Measurements from ENCODE around the gene PCBP3. TPM values are rescaled to one million over a fixed set of nuclear protein-coding genes. Genes with fewer than 3 reads are reported as not detected.

The PCBP3 gene
- total RNA-seq, 1 experiment from 2014 or later, result 10.9 TPM

DNA sequence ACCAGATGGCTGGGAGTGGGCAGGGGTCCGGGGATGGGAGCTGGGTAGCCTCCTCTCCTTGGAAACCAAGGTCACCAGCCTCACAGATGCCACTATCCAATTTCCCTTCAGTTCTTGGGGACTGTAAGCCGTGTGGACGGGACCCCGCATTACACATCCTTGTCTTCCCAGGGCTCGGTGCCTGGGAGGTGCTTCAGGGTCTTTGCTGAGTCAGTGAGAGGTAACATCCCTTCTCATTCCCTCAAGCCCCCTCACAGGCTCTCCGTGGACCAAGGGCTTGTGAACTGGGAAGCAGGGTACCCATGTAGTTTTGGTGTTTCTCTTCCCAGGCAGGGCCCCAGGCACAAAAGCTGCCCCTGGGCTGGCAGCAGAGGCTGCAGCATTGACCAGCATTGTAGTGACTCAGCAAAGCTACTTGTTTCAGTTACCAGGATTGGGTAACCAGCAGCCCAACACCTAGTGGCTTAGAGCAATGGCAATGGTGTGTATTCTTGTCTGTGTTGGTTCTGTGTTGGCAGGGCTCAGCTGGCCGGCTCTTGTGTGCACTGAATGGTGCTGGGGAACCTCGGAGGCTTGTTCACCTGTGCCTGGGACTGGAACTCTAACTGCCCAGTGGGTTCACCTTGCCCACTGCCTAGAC lies 24.6 kb upstream of the PCBP3 start:
- Histone ChIP-seq H3K23ac (ENCODE audit: insufficient read length, low read depth, low read length) (no peak overlapping the region), H2BK120ac (ENCODE audit: low read depth, low read length, poor library complexity, severe bottlenecking) (no peak overlapping the region), H3K27me3 (ENCODE audit: insufficient read depth, low read length) (no peaks in the 10 kb centered on the region), H2BK15ac (ENCODE audit: low read depth, low read length) (no peak overlapping the region), H3K9ac (ENCODE audit: extremely low read depth, insufficient read length, low read length) (no peak overlapping the region), H4K20me1 (ENCODE audit: control insufficient read depth, insufficient read depth, insufficient read length) (no peaks in the 10 kb centered on the region), H4K5ac (ENCODE audit: insufficient read length, low read depth, low read length) (no peak overlapping the region), H2BK5ac (ENCODE audit: insufficient read length, low read length) (no peak overlapping the region), H3K56ac (ENCODE audit: insufficient read length, low read depth, low read length) (no peak overlapping the region), H3K4ac (ENCODE audit: low read depth, low read length) (no peak overlapping the region), H3K4me1 (ENCODE audit: insufficient read depth, low read length) (no peaks in the 10 kb centered on the region), H4K91ac (ENCODE audit: insufficient read length, low read depth, low read length) (no peak overlapping the region), H2AK5ac (ENCODE audit: insufficient read length, low read length) (no peak overlapping the region), H3T11ph (ENCODE audit: low read length) (no peak overlapping the region), H3K23me2 (ENCODE audit: insufficient read length, low read depth, low read length, poor library complexity, severe bottlenecking) (no peaks in the 10 kb centered on the region), H3K18ac (ENCODE audit: insufficient read length, low read depth, low read length) (no peak overlapping the region), H2BK20ac (ENCODE audit: low read depth, low read length, poor library complexity, severe bottlenecking) (no peak overlapping the region), H3K79me1 (ENCODE audit: insufficient read depth, low read depth, low read length, poor library complexity, severe bottlenecking) (no peaks in the 10 kb centered on the region), H2BK12ac (ENCODE audit: insufficient read length, low read depth, low read length) (no peak overlapping the region), H4K8ac (replicated peaks; ENCODE audit: insufficient read length, low read depth, low read length) (no peak overlapping the region), H3K14ac (ENCODE audit: insufficient read depth, low read length) (no peak overlapping the region), H3K4me2 (ENCODE audit: insufficient read depth, insufficient read length, low read length) (no peak overlapping the region), H3K27ac (ENCODE audit: insufficient read length, low read depth, low read length) (no peak overlapping the region), H3K9me3 (ENCODE audit: control insufficient read depth, low read depth, low read length) (no peaks in the 10 kb centered on the region), H2AFZ (ENCODE audit: low read length) (no peak overlapping the region), H3K79me2 (ENCODE audit: insufficient read depth, low read length) (peaks cover 2% of the 10 kb centered on the region; the same call in 1 of the 2 replicates)
- peak; percentile 23 for DNase-seq
- H3K4me3 Mint-ChIP-seq, result no peak overlapping the region
- H3K4me1 Mint-ChIP-seq, result peaks cover 10 to 14% of the 10 kb centered on the region in 2 experiments
- H3K36me3 Mint-ChIP-seq (ENCODE audit: insufficient read depth in 1 of 3, low read depth in 3 of 3), result no peaks in the 10 kb centered on the region
- H3K27ac Mint-ChIP-seq, result no peak overlapping the region
- WGBS (ENCODE audit: extremely low coverage, insufficient read length, low lambda C conversion rate), result no CpG with 5 or more reads among the region's 8 CpGs
- peaks cover 22% of the 10 kb centered on the region for H3K27me3 Mint-ChIP-seq (ENCODE audit: low read depth)
- 0 out of 5 replicates have a peak, but pooled peaks cover 0 to 2% of the 10 kb centered on the region in 2 experiments for H3K9me3 Mint-ChIP-seq
- TF ChIP-seq CTCF (conservative IDR thresholded peaks at IDR 0.05), result no peak
